Smooth muscle cell (in vitro differentiated cells): ENCODE results near the gene CFAP20DC. TPM values are rescaled to one million over a fixed set of nuclear protein-coding genes. Genes with fewer than 3 reads are reported as not detected.
A peak's percentile ranks its signal among the peaks of the same experiment; 100 is the strongest.

Experiments
- DNase-seq: peaks from one replicate; lab custom pipeline; 2025; ENCODE audit not compliant: unreplicated experiment; lab: John Stamatoyannopoulos, UW
- H2AFZ ChIP-seq: fragments of 200-600 bp; sonication (generic); 2 replicates; pipeline ENCODE4 v1.6.0; 2016; ENCODE audit warnings: antibody characterized with exemption, low read depth, mild to moderate bottlenecking
- H3F3A ChIP-seq: fragments of 200-600 bp; sonication (generic); 2 replicates; pipeline ENCODE4 v1.6.0; 2017; ENCODE audit warnings: antibody characterized with exemption, low read depth
- H3K27ac ChIP-seq: fragments of 200-600 bp; sonication (generic); 2 replicates; pipeline ENCODE4 v1.5.1; 2016; ENCODE audit warnings: low read depth, mild to moderate bottlenecking
- H3K27me3 ChIP-seq: fragments of 200-600 bp; sonication (generic); 2 replicates; pipeline ENCODE4 v1.6.1; 2016; ENCODE audit warnings: low read depth, mild to moderate bottlenecking
- H3K36me3 ChIP-seq: fragments of 200-600 bp; sonication (generic); 2 replicates; pipeline ENCODE4 v1.5.1; 2016; ENCODE audit warnings: low read depth
- H3K4me1 ChIP-seq: fragments of 200-600 bp; sonication (generic); 2 replicates; pipeline ENCODE4 v1.5.1; 2016; ENCODE audit warnings: low read depth
- H3K4me2 ChIP-seq: fragments of 200-600 bp; sonication (generic); 2 replicates; pipeline ENCODE4 v1.6.0; 2016; ENCODE audit warnings: mild to moderate bottlenecking
- H3K4me3 ChIP-seq: fragments of 200-600 bp; sonication (generic); 2 replicates; pipeline ENCODE4 v1.5.1; 2016; ENCODE audit warnings: mild to moderate bottlenecking
- H3K79me2 ChIP-seq: fragments of 200-600 bp; sonication (generic); 2 replicates; pipeline ENCODE4 v1.6.0; 2016; ENCODE audit warnings: low read depth, mild to moderate bottlenecking
- H3K9ac ChIP-seq: fragments of 200-600 bp; sonication (generic); 2 replicates; pipeline ENCODE4 v1.6.0; 2016; ENCODE audit warnings: low read depth
- H3K9me3 ChIP-seq: fragments of 200-600 bp; sonication (generic); replicated peaks from 2 replicates; pipeline ENCODE4 v1.5.1; 2016; ENCODE audit warnings: low read depth
- H4K20me1 ChIP-seq: fragments of 200-600 bp; sonication (generic); 2 replicates; pipeline ENCODE4 v1.6.0; 2016; ENCODE audit warnings: low read depth
- CTCF ChIP-seq: fragments of 200-600 bp; sonication (generic); IDR thresholded peaks from 2 replicates; pipeline ENCODE4 v1.5.1; 2017; ENCODE audit warnings: borderline replicate concordance, mild to moderate bottlenecking, antibody characterized with exemption; ENCODE audit not compliant: insufficient read depth, poor library complexity, severe bottlenecking
- WGBS: methylation state at CpG from one replicate; pipeline ENCODE4 v1.1.7; 2016; ENCODE audit warnings: low lambda C conversion rate; 5-methylcytosine and 5-hydroxymethylcytosine counted together
- polyA plus RNA-seq: library from polyadenylated mRNA; unstranded; fragments of >200 nt; fragmentation: Nextera tagmentation; extraction: Ambion mirVana; gene quantifications from 2 replicates; pipeline ENCODE4 v1.2.1, GENCODE V29; 2016
- total RNA-seq: library from RNA; depleted of rRNA; stranded (reverse); fragments of >200 nt; gene quantifications from 2 replicates; pipeline ENCODE4 v1.2.3, GENCODE V29; 2014

Gene CFAP20DC
- total and polyA plus RNA-seq, 2 experiments from 2014 or later: 7.9 to 11.6 TPM

- Histone ChIP-seq H4K20me1 (no peaks in the 10 kb centered on the region), H3K4me3 (no peak overlapping the region), H3K27me3 (no peaks in the 10 kb centered on the region), H3K9ac (no peak overlapping the region), H3K79me2 (no peaks in the 10 kb centered on the region), H3K36me3 (no peaks in the 10 kb centered on the region), H3K4me1 (no peaks in the 10 kb centered on the region), H3K27ac (peak overlapping the region; percentile 62), H3K9me3 (no peaks in the 10 kb centered on the region), H3K4me2 (no peak overlapping the region), H3F3A (no peaks in the 10 kb centered on the region), H2AFZ (no peak overlapping the region)
- 83% methylated on average over 5 of the region's 5 CpGs for WGBS
- DNase-seq: no peak
- no peak for TF ChIP-seq CTCF
Measured at GRCh38 chr3:58874248-58874741, 175.5 kb downstream of the CFAP20DC start.

- H3K4me1 ChIP-seq: no peaks in the 10 kb centered on the region
- H3K9ac ChIP-seq: no peak overlapping the region
- H3K4me3 ChIP-seq: no peak overlapping the region
- H3F3A ChIP-seq: no peaks in the 10 kb centered on the region
- no peaks in the 10 kb centered on the region for H3K27me3 ChIP-seq
- H4K20me1 ChIP-seq: no peaks in the 10 kb centered on the region
- H3K4me2 ChIP-seq: no peak overlapping the region
- H3K79me2 ChIP-seq: no peaks in the 10 kb centered on the region
- H3K27ac ChIP-seq: no peak overlapping the region
- 88% methylated on average over 5 of the region's 5 CpGs for WGBS
- no peak for TF ChIP-seq CTCF
- no peak for DNase-seq
- no peaks in the 10 kb centered on the region for H3K9me3 ChIP-seq
- H3K36me3 ChIP-seq: no peaks in the 10 kb centered on the region
- no peak overlapping the region for H2AFZ ChIP-seq
Measured at GRCh38 chr3:58868097-58868779, 181.6 kb downstream of the CFAP20DC start.

GRCh38 chr3:58867621-58868020, 182.2 kb downstream of the CFAP20DC start:
- no peak for DNase-seq

More at GRCh38 chr3:58867621-58868020, 182.2 kb downstream of the CFAP20DC start:
- no peak overlapping the region for H3K4me3 ChIP-seq
- H3K4me2 ChIP-seq: no peak overlapping the region
- H3K9me3 ChIP-seq: no peaks in the 10 kb centered on the region
- H4K20me1 ChIP-seq: no peaks in the 10 kb centered on the region
- 76% methylated on average over 4 of the region's 4 CpGs for WGBS
- H3K27ac ChIP-seq: no peak overlapping the region
- H3F3A ChIP-seq: no peaks in the 10 kb centered on the region
- no peak for TF ChIP-seq CTCF
- H3K36me3 ChIP-seq: no peaks in the 10 kb centered on the region
- H3K27me3 ChIP-seq: no peaks in the 10 kb centered on the region
- no peaks in the 10 kb centered on the region for H3K79me2 ChIP-seq
- no peak overlapping the region for H2AFZ ChIP-seq
- no peaks in the 10 kb centered on the region for H3K4me1 ChIP-seq
- H3K9ac ChIP-seq: no peak overlapping the region
